ENCODE data around the gene KDM2B.

The KDM2B gene

GRCh38 chr12:121534495-121535148 lies 46.2 kb downstream of the KDM2B start:
- H3K4me3 ChIP-seq (ENCODE audit: low read depth, low read length) = peak overlapping the region; percentile 72
- TF ChIP-seq CTCF (IDR thresholded peaks at IDR 0.05; ENCODE audit: low read depth, low read length, missing control alignments) = no peak
- DNase-seq (ENCODE audit: low read depth) = no peak

GRCh38 chr12:121533394-121534090 lies 47.3 kb downstream of the KDM2B start:
- DNase-seq (ENCODE audit: low read depth) = no peak
- H3K4me3 ChIP-seq (ENCODE audit: low read depth, low read length) = peak overlapping the region; percentile 72
- no peak for TF ChIP-seq CTCF (IDR thresholded peaks at IDR 0.05; ENCODE audit: low read depth, low read length, missing control alignments)

- DNase-seq (ENCODE audit: low read depth) = no peak
- H3K4me3 ChIP-seq (ENCODE audit: low read depth, low read length) = peak overlapping the region; percentile 72
- no peak for TF ChIP-seq CTCF (IDR thresholded peaks at IDR 0.05; ENCODE audit: low read depth, low read length, missing control alignments)
Observed at GRCh38 chr12:121532503-121533393, 48.1 kb downstream of the KDM2B start.

GRCh38 chr12:121531356-121531750 lies 49.5 kb downstream of the KDM2B start:
- no peak for TF ChIP-seq CTCF (IDR thresholded peaks at IDR 0.05; ENCODE audit: low read depth, low read length, missing control alignments)
- DNase-seq (ENCODE audit: low read depth) = no peak
- H3K4me3 ChIP-seq (ENCODE audit: low read depth, low read length) = peak overlapping the region; percentile 72; the same call in 1 of the 2 replicates

- peak; percentile 76 for DNase-seq (ENCODE audit: low read depth)
- TF ChIP-seq CTCF (IDR thresholded peaks at IDR 0.05; ENCODE audit: low read depth, low read length, missing control alignments) = no peak
- peak overlapping the region; percentile 72; the same call in 1 of the 2 replicates for H3K4me3 ChIP-seq (ENCODE audit: low read depth, low read length)
Observed at GRCh38 chr12:121530600-121531355, 50.0 kb downstream of the KDM2B start.

GRCh38 chr12:121529184-121529583 lies 51.6 kb downstream of the KDM2B start:
- no peak overlapping the region for H3K4me3 ChIP-seq (ENCODE audit: low read depth, low read length)
- DNase-seq (ENCODE audit: low read depth) = no peak
- TF ChIP-seq CTCF (IDR thresholded peaks at IDR 0.05; ENCODE audit: low read depth, low read length, missing control alignments) = no peak

Measured in GM12864 (cell line).